A204.1 (cell line): Measurements from ENCODE around the gene KRT40.
"Not testable (repeated sequence)": the region's sequence is repeated elsewhere in the genome, so short reads cannot be mapped to it uniquely, and the experiment has no call there.

Source experiments
- FAIRE-seq: peaks from 2 replicates; lab custom pipeline; 2012; peaks lifted over from hg19 to GRCh38; lab: Jason Lieb, UNC

Gene KRT40

DNA sequence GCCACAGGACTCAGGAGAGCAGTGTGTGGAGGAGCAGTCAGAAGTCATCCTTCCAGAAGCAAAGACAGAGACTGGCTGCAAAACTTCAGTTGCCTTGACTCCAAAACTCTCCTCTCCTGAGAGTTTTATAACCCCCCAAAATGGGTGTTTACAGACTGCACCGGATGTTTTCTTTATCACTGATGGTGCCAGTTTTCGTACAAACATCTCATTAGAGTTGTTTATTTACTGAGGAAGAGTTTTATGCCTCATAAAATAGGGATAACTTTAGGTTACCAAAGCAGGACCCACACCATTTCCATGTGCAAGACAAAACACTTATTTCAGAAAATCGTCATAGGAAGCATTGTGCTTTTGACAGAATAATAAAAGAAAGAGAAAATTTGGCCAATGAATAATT lies at the start of gene KRT40:
Gene KRT40, minus strand, starts transcription at position 101 of the 400 bp plus-strand sequence. Its CDS starts 53 bp downstream, at position 48.
- FAIRE-seq = no peak

DNA sequence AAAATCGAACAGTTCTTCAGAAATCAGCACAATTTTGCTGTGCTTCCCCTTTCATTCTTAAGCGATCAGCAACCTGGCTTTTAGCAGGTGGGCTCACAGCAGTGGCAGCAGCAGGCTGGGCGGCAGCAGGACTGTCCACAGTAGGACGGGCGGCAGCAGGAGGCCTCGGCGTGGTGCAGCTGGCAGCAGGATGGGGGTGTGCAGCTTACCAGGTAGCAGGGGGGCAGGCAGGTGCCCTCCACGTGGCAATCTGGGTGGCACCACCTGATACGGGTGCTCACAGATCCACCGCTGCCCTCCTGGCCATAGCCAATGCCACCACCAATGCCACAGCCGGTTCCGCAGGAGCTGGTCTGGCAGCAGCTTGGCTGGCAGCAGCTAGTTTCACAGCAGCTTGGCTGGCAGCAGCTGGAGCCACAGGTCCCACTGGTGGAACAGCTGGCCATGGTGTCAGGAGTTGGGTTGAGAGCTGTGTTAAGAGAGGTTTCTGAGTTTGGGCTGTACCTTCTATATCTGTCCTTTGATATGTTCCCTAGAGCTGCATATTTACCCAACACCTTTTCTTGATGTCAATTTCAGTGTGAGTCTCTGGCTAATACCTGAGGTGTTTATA lies 45.6 kb upstream of the KRT40 start, which contains the start of gene KRTAP1-4:
Gene KRTAP1-4, minus strand, starts transcription at position 563 of the 613 bp plus-strand sequence. Its CDS starts 117 bp downstream, at position 446.
- FAIRE-seq = no peak

DNA sequence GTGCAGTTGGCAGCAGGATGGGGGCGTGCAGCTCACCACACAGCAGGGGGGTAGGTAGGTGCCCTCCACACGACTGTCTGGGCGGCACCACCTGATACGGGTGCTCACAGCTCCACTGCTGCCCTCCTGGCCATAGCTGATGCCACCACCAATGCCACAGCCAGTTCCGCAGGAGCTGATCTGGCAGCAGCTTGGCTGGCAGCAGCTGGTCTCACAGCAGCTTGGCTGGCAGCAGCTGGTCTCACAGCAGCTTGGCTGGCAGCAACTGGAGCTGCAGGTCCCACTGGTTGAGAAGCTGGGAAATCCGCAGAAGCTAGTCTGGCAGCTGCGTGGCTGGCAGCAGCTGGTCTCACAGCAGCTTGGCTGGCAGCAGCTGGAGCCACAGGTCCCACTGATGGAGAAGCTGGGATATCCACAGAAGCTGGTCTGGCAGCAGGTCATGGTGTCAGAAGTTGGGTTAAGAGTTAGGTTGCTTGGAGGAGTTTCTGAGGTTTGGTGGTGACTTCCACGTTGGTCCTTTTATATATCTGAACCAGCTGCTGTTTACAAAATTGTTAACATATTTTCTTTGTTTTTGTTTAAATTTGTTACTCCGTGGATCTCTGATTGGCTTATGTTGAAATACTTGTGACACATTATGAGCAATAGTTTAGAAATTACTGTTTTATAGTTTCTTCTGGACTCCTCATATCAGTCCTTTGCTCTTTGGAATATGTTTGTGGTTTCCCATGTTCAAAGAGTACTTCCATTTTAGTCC lies 42.8 kb upstream of the KRT40 start, which contains the start of gene KRTAP1-5:
Gene KRTAP1-5, minus strand, starts transcription at position 494 of the 757 bp plus-strand sequence. Its CDS starts 53 bp downstream, at position 441.
- no peak for FAIRE-seq

DNA sequence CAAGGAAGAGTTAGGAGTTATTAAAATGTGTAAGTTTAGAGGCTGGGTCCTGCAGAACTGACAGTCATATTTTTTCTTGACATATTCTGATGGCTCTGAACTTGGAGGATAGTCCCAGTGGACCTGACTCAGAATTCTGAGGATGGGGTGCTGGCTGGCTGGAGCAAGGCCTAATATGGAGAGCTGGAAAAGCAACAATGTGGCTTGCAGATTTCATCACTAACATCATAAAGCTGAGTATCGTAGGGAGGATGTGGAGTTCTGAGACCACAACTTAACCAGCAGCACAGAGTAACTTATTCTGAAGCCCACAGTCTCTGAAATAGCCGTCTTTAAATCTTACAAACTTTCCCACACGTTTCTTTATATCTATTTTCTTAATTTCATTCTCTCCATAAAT lies 40.6 kb upstream of the KRT40 start:
- FAIRE-seq = no peak

DNA sequence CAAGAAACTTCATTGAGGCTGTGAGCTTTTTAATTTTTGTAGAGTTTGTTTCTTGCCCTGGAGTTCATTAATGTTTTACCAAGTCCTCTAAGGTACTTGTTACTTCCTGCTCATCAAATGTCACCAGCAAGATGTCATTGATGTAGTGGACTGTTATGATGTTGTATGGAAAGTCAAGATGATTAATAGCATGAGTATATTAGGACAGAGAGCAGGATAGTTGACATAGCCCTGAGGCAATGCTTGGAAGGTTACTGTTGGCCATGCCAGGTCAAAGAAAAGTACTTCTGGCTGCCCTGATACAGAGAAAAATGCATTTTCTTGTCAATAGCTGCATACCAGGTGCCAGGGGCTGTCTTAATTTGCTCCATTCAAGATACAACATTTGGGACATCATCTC lies 36.2 kb upstream of the KRT40 start:
- no peak for FAIRE-seq

DNA sequence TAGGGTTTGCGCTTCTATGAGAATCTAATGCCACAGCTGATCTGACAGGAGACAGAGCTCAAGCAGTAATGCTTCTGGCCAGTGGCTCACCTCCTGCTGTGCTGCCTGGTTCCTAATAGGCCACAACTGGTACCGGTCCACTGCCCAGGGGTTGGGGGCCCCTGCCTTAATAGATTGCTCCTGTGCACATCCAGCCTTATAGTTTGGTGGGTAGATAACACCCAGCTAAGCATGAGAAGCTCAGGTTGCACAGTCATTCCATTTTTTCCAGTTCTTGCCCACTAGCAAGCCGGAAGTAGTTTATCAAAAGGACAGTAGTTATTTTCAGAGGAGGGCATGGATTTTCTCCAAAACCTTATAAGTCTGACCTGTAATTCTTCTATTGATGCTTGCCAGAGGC lies 35.3 kb upstream of the KRT40 start:
- no peak for FAIRE-seq

DNA sequence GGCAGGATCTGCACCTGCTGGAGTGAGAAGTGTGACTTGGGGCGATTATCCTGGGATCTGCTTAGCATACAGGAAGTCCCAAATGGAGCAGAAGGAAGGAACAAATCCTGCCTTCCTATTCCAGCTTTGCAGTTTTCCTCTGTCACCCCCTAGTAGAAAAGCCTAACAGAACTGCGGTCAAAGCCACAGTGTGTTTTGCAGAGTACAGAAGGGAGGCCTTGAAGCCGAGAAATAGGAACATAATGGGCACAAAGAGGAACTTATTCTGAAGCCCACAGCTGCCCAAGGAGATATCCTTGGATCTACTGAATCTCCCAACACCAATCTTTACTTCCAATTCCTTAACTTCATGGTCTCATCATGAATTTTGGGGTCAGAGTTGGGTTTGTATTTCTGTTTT lies 34.4 kb upstream of the KRT40 start:
- FAIRE-seq = no peak

DNA sequence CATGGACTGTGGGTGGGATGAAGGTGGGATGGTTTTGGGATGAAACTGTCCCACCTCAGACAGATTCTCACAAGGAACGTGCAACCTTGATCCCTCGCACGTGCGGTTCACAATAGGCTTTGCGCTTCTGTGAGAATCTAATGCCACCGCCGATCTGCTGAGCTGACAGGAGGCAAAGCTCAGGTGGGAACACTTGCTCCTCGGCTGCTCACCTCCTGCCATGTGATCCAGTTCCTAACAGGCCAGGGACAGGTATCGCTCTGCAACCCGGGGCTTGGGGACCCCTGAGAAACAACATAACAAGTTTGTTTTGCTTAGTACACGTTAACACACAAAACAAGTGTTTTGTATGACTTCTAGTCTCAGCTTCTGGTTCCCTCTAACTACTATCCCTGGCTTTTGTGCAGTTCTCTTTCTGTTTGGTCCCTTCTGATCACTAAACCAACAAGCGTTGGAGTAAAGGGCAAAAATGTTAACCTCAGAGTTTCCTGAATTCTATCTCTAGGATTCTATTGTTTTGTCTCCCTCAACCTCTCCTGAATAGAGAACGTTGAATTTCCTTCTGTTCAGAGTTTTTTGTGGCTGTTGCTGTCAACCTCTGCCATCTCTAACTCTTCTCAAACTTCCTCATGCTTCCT lies 32.6 kb upstream of the KRT40 start:
- no peak for FAIRE-seq

DNA sequence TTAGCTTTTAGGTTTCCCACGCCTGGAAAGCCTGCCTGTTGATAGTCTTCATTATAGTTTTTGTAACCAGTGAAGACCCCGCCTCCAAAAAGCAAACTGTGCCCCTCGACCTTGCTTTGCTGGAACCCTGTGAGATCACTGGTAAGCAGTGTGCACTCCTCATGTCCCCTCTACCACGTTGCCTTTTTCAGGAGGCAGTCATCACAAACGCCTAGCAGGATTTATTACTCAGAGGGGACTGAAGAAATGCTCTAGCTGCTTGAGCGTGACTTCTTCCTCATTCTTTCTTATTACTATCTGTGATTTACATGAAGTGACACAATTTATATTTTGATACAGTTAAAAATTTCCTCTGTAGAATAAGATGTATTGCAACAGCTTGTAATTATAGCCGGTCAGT lies 31.3 kb upstream of the KRT40 start:
- no peak for FAIRE-seq

DNA sequence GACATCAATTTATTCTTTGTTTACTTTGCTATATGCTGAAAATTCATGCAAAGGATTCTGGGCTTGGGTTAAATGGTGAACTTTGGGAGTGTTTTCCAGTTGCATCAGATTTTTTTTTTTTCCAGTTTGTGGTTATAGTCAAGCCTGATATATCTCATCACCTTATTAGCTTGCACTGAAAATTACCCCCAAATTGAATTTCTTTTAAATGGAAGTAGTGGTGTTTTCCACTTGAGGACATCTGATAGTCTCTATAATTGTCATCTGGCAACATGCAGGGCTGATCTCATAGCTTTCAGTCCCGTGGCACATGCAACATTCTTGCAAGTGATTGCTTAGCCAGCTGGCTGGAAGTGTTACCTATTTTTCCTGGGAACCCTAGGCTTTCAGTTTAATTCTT lies 29.5 kb upstream of the KRT40 start:
- FAIRE-seq = no peak

DNA sequence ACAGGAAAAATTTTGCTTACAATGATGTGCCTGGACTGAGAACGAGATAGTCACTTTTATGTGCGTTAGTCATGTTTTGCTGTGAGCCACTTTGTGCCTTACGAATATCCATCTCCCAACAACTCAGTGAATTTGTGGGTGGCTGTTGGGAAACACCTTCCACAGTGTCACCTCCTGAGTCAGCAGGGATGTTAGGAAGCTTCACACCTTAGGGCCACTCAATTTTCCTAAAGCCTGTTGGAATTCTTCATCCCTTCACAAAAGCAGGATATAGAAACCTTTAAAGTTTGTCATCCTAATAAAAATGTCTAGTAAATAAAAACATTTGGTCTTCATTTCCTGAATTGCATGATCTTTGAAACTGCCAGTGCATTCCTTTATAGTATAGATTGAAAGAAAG lies 29.1 kb upstream of the KRT40 start:
- no peak for FAIRE-seq

DNA sequence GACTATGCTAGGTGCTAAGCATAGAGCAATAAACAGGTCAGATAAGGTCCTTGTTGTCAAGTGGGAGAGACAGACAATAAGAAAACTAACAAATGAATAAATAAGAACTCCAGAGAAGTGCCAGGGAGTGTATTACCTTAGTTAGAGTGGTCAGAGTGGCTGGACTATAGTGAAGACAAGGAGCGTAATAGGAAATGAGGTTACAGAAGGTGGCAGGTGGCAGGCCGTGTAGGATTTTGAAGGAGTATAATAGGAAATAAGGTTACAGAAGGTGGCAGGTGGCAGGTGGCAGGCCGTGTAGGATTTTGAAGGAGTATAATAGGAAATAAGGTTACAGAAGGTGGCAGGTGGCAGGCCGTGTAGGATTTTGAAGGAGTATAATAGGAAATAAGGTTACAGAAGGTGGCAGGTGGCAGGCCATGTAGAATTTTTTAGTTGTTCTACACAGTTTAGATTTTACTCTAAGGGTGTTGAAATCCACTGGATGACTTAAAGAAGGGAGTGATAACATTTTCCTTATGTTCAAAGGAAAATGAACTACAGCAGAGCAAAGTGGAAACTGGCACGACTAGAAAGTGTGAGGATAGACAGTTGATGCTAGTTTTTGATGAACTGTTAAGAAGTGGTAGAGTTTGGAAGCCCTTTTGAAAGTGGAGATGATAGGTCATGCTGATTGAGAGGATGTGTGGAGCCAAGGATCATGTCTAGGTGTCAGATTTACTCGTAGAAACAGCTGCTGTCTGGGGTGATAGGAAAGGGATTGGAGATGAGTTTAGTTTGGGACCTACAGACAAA lies 28.4 kb upstream of the KRT40 start:
- no peak for FAIRE-seq

DNA sequence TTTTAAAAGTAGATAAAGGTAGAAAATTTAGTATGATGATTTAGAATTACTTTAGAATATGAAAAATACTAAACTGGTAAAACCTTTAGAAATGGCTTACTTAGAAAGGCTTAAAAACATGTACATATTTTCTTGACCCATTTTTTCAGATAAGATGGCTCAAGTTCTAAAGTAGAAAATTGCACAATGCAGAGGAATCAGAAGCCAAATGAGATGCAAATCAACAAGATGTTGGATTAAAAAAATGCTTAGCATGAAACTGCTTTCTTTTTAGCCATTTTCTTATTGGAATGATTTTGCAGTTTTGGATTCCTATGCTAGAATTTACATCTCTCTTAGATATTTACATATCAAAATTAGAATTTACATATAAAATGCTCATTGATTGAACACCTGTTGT lies 26.3 kb upstream of the KRT40 start:
- FAIRE-seq = no peak

DNA sequence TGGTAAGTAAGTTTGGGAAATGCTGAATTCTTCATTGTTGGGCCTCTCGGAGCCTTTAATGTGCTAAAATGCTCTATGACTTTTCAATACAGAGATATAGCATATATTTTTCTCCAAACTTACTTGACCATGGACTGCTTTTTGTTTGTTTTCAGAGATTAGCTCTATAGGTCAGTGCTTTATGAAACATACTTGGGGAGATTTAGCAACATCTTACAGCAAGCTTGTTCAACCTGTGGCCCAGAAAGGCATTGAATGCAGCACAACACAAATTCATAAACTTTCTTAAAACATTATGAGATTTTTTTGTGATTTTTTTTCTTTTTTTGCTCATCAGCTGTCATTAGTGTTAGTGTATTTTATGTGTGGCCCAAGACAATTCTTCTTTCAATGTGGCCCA lies 25.8 kb upstream of the KRT40 start:
- no peak for FAIRE-seq

DNA sequence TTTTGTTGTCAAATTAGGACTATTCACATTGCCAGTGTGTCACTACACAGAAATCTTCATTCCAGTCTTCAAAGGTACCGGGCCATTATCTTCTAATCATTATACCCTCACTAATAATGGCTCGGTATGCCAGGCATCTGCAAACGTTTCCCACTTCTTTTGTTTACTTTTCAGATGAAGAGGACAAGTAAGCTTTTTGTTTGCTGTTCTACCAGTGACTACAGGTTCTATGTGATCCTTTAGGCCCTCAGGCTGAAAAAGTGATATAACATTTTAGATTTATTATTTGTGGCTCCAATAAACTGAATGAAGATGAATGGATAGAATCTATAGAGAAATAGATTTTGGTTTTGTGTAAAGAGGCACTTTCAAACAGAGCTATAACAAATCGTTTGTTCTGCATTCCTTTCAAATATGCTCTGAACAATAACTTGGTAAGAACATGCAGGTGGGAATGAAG lies 25.2 kb upstream of the KRT40 start:
- no peak for FAIRE-seq

DNA sequence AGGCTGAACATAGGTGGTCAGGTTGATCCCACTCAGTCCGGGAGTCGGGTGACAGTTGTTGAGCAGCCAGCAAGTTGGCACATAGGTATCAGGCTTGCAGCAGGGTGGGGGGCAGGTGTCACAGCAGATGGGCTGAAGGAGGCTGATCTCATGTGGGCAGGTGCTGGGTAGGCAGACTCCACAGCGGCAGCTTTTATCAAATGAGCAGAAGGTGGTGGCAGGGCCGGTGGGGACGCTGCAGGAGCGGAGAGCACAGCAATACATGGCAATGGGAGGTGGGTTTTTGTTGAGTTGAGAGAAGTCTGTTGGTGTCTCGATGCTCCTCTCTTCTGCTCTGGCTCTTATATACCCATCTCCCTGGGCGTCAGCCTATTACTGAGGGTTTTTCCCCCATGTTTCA lies 24.7 kb upstream of the KRT40 start, which contains the start of gene KRTAP3-1:
Gene KRTAP3-1, minus strand, starts transcription at position 318 of the 400 bp plus-strand sequence. Its CDS starts 54 bp downstream, at position 264.
- no peak for FAIRE-seq

DNA sequence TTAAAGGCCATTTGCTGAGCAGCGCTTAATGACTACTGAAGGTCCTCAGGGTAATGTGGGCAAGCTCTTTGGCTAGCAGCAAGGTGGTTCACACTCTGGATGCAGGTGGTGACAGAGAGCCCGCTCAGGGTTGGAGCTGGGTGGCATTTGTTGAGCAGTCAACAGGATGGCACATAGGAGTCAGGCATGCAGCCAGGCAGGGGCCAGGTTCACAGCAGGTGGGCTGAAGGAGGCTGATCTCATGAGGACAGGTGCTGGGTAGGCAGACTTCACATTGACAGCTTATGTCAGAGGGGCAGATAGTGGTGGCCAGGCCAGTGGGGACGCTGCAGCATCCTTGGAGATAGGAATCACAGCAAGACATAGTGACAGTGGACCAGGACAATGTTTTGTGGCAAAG lies 20.3 kb upstream of the KRT40 start:
- no peak for FAIRE-seq

DNA sequence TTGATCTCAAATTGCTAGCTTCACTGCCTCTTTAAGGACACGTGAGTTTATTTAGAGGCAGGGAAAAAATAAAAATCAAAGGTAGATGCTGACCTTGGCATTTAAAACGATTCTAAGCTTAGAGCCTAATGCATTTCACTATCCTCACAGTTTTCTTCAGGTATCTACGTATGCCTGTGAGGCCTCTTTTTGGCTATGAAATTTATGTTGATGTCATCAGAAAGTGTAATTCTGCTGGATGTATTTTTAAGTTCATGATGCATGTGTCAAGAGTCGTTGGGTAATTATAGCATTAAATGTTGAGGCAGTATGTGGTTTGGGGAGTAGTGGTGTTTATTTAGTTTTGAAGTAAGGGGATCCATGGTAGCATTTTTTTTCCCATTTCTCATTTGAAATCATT lies 19.8 kb upstream of the KRT40 start:
- no peak for FAIRE-seq

DNA sequence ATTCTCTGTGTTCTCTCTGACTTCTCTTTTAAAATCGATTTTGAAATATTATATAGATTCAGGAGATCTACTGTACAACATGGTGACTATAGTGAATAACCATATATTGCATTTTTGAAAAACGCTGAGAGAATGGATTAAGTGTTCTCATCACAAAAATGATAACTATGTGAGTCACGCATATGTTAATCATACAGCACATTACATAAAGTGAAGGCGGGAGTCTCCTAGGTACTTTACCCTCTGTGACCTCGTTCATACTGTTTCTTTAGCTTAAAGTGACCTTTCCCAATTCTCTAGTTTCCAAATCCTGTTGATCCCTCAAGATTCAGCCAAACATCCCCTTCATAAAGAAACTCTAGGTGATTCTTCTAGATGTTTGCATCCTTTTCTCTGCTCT lies 18.7 kb upstream of the KRT40 start:
- FAIRE-seq = no peak

DNA sequence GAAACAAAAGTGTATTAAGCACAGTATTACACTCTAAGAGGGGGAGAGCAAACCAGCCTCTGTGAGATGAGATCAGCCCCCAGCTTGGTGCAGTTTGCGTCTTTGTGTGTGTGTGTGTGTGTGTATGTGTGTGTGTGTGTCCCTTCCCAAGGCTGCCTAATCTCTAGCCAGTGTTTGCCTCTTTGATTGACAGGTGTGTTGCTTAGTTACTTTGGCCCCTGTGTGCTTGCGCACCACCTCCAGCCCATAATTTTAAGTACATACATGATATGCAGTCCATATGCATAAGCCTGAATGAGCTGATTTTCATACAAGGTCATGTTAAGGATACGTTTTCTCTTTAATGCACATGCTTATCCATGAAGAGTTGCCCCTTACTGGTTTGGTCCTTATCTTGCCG lies 17.7 kb upstream of the KRT40 start:
- no peak for FAIRE-seq

DNA sequence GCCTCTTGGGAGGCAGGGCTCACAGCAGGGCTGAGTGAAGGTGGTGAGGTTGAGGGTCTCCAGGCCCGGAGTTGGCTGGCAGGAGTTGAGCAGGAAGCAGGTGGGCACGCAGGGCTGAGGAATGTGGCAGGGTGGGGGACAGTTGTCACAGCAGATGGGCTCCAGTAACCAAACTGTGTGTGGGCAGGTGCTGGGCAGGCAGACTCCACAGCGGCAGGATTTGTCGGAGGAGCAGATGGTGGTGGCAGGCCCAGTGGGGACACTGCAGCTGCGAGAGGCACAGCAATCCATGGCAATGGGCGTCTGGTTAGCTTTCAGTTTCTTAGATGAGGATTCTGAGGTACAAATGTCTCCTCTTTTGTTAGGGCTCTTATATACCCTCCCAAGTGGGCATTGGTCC lies 15.4 kb upstream of the KRT40 start, which contains the start of gene KRTAP3-2:
Gene KRTAP3-2, minus strand, starts transcription at position 344 of the 400 bp plus-strand sequence. Its CDS starts 53 bp downstream, at position 291.
- not testable (repeated sequence) for FAIRE-seq

DNA sequence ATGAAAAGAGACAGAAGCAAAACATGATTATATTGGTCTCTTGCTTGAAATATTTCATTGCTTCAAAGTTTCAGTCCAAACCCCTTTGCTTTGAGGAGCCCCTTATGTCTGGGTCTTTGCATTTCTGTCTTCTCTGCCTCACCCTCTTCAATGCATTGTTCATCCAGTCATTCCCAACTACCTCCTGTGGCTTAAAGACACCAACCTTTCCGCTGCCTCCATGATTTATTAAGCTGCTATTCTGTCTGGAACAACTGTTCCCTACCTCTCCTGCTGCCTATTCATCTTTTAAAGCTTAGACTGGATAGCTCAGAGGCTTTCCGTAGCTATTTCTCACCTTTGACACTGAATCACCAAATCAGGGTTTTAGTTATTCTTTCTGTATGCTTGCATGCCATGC lies 13.2 kb upstream of the KRT40 start:
- FAIRE-seq = no peak
